Spleen (tissue), 7 donors: ENCODE measurements around the gene DCD.

ENCODE experiments used
- CTCF ChIP-seq, 11 experiments: fragments of 200-600 bp in 7 of 11; fragments of 450-650 bp in 4 of 11; sonication (generic) in 4 of 11; IDR thresholded peaks in 8 of 11; conservative IDR thresholded peaks in 3 of 11; 1 replicate in 7 of 11; 2 replicates in 4 of 11; pipeline versions ENCODE4 v1.4.0 to v1.8.0; 2016 to 2021; ENCODE audit warnings: antibody characterized with exemption in 11 of 11, inconsistent platforms in 4 of 11, mild to moderate bottlenecking in 1 of 11
- POLR2A ChIP-seq, 3 donors: fragments of 450-650 bp; IDR thresholded peaks; one replicate each; pipeline ENCODE4 v1.5.1; 2017; ENCODE audit warnings: antibody characterized with exemption in 3 of 3, mild to moderate bottlenecking in 1 of 3
- POLR2AphosphoS5 ChIP-seq, 3 donors: sonication (generic); formaldehyde crosslinking; IDR thresholded peaks; one replicate each; pipeline ENCODE4 v1.5.1; 2017; ENCODE audit warnings: antibody characterized with exemption in 3 of 3
- donor health status: DM: no; HTN: no; CAD: no; lungs with moderate emphysema.
- donor health status: DM: no; HTN: no; CAD: no.
- donor health status: DM: no; HTN: no; CAD: no.

- TF ChIP-seq CTCF (IDR thresholded peaks at IDR 0.05 in 8 of 11, conservative IDR thresholded peaks at IDR 0.05 in 3 of 11) (peak in 6 of 11 experiments; percentile 18 to 50 (median 42)), POLR2AphosphoS5 (IDR thresholded peaks at IDR 0.05) (no peak), POLR2A (IDR thresholded peaks at IDR 0.05) (no peak)
Measured at GRCh38 chr12:54680374-54680773, 32.2 kb upstream of the DCD start.
